Left cardiac atrium (tissue), 4 donors: ENCODE results near the gene R3HCC1L. TPM values are rescaled to one million over a fixed set of nuclear protein-coding genes. Genes with fewer than 3 reads are reported as not detected.

ENCODE experiments used
- ATAC-seq, 2 donors: fragments of 200-7000 bp; cut with Tn5 transposase; one replicate each; pipeline ENCODE4 v1.9.1; 2020; ENCODE audit warnings: mild to moderate bottlenecking in 2 of 2, moderate library complexity in 2 of 2
- DNase-seq: peaks from one replicate; pipeline ENCODE4 v3.0.0-alpha.2; 2020
- intact Hi-C, 2 donors: fragments of 100-400 bp; cut with DNase I; formaldehyde crosslinking; loops; one replicate each; pipeline versions ENCODE4 v1.14.1 to v1.15.1; 2022 to 2023
- long read RNA-seq: library from polyadenylated mRNA; unstranded; transcript quantifications from one replicate; pipeline ENCODE4 v2.0.0, GENCODE V29; 2021
- total RNA-seq, 2 donors: library from RNA; stranded (reverse); fragmentation: NEBNext Ultra II Directional; extraction: Animal tissue kit (Norgen Biotek cat#: 25700); gene quantifications; one replicate each; pipeline ENCODE4 v1.2.1, GENCODE V29; 2021
- donor health status: DM: no; HTN: yes; CAD: no.
- donor health status: DM: no; HTN: yes; CAD: no; lungs with severe emphysema.
- donor health status: DM: yes; HTN: yes; CAD: no.
- donor health status: Dilated cardiomyopathy.

Gene R3HCC1L
- total RNA-seq: 1 to 10 TPM; 6.4 to 6.6 TPM
- long read RNA-seq, partial matches to known transcripts: 0 of 7 reads
- long read RNA-seq, other reads (novel, unspliced or antisense): 6 of 7 reads

- intact Hi-C loops: loop anchor here in 1 of 2 donors (5.0 to 10.0 kb wide), 2 partner anchors 90 to 447 kb away; partner anchors contain the start of gene AVPI1
- peak; percentile 93 for DNase-seq
- ATAC-seq: peak; percentile 100
Observed at GRCh38 chr10:98134431-98135221, at the start of gene R3HCC1L. Gene R3HCC1L, plus strand, starts transcription at chr10:98134657. Its CDS starts 73,458 bp downstream, at chr10:98208115.

DNA sequence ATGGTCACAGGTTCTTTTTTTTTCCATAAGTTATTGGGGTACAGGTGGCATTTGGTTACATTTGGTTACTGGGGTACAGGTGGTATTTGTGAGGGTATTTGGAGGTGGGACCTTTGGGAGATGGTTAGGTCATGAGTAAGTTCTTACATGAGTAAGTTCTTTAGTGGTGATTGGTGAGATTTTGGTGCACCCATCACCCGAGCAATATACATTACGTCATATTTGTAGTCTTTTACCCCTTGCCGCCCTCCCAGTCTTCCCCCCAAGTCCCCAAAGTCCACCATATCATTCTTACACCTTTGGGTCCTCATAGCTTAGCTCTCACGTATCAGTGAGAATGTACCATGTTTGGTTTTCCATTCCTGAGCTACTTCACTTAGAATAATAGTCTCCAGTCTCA is 49.2 kb upstream of the R3HCC1L start:
- DNase-seq (no peak), ATAC-seq (no peak)
- intact Hi-C loops: no loop called here

DNA sequence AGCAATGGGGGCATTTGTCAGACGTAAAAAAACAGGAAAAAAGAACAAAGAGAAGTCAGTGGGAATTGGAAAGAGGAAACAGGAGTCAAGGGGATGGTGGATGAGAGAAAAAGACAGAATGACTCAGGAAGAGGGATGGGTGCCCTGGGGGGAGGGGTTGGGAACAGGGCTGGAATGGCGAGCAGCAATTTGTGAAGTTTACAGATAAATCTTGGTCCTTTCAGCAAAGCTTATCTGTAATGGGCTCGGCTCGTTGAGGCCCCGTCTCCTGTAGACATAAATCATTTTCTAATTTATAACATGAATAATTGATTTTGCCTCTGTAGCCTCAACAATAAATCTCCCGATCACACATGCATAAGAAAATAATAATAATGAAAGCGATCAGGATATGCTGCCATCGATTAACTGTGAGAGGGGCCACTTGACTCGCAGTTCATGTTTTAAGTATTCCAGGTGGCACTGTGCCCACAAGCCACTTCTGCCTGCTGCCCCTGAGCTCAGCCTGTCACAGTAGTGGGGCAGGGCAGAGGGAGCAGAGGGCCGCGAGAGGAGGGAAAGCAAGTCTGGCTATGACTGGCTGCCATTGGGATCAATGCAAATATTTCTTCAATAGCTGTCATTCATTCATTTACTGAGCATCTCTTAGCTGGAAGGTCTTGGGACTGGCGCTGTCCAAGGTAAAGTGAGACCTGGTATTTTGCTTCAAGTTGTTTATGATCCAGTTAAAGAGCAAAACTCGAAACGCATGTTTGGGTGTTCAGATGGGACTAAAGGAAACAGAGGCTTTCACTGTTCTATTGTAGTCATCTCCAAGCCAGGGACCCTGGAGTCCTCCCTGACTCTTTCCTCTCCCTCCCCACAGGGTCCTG is 47.4 kb upstream of the R3HCC1L start:
- DNase-seq (no peak), ATAC-seq (no peak)
- intact Hi-C loops: no loop called here

GRCh38 chr10:98088186-98088971 is 46.1 kb upstream of the R3HCC1L start:
- ATAC-seq (peak; percentile 84 to 90), DNase-seq (peak; percentile 34)
- intact Hi-C loops: no loop called here

DNA sequence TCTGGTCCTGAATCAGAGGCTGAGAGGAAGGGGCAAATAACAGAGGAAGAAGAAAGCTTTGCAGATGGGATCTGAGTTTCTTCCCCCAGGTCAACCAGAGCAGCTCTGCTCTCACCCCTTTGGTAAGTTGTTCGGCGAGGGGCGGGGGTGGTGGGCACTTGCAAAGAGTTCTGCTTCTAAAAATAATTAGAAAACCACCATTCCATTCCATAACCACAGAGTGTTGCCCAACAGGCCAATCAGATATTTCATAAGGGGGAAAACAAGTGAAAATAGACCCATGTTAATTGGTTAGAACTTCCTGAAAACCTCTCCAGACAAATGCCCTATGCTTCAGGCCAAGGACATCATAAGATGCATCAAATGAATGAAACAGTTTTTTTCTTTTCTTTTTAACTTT is 43.6 kb upstream of the R3HCC1L start:
- no peak for DNase-seq
- ATAC-seq: no peak
- intact Hi-C loops: no loop called here

GRCh38 chr10:98096316-98096715 is 38.1 kb upstream of the R3HCC1L start:
- intact Hi-C loops: no loop called here
- ATAC-seq (no peak), DNase-seq (no peak)

- intact Hi-C loops: no loop called here
- no peak for ATAC-seq
- DNase-seq: no peak
Observed at GRCh38 chr10:98096731-98097130, 37.7 kb upstream of the R3HCC1L start.

DNA sequence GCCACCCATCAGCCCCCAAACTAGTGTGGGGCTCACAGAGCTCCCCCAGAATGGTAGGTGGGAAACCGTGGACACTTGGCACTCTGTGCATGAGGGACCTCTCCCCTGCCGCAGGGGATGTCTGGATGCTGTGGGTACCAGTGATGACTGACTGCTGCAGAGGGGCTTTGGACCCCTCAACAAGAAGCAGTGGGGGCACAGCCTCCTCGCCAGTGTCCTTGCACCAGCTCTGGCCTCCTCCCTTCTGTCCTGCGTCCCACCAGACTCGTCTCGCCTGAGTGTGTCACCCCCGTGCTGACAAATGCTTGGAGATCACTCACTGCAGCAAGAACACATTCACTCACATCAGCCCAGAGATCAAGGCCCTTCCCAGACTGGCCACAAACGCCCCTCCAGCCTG is 37.3 kb upstream of the R3HCC1L start:
- DNase-seq (no peak), ATAC-seq (no peak)
- intact Hi-C loops: no loop called here

- DNase-seq (no peak), ATAC-seq (no peak)
- intact Hi-C loops: no loop called here
Observed at GRCh38 chr10:98097616-98098015, 36.8 kb upstream of the R3HCC1L start.

GRCh38 chr10:98098247-98098646 is 36.2 kb upstream of the R3HCC1L start:
- no peak for DNase-seq
- intact Hi-C loops: no loop called here
- no peak for ATAC-seq

- ATAC-seq (no peak), DNase-seq (no peak)
- intact Hi-C loops: no loop called here
Observed at GRCh38 chr10:98100476-98100875, 34.0 kb upstream of the R3HCC1L start.

DNA sequence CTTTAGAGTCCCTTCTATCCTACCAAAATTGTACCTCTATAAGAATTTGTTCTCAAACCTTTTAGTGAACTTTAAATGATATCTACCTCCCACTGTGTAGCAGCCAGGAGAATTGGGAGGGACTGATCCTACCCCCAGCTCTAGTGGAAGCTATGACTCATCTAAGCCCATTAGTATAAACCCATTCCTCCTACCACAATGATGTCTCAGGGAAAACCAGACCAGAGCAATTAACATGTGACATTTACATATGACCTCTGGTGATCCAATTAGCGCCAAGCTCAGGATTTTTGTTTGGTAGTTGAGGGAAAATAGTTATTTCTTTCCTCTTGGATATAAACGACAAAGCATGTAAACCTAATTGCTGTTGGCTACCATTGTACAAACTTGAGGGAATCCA is 33.1 kb upstream of the R3HCC1L start:
- no peak for ATAC-seq
- DNase-seq: no peak
- intact Hi-C loops: no loop called here

DNA sequence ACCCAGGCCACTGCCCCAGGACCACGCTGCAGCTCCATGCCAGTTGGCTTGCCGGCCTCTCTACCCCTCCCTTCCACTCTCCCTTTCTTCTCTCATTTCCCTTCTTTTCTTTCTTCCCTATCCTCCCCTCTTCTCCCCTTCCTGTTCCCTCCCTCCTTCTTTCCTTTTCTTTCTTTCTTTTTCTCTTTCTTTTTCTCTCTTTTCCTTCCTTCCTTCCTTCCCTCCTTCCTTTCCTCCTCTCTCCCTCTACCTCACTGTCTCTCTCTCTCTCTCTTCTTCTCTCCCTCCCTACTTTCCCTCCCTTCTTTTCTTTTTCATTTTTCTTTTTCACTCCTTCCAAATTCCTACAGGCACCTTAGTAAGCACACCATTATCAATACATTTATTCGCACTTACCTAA is 30.3 kb upstream of the R3HCC1L start:
- no peak for DNase-seq
- intact Hi-C loops: no loop called here
- no peak for ATAC-seq

DNA sequence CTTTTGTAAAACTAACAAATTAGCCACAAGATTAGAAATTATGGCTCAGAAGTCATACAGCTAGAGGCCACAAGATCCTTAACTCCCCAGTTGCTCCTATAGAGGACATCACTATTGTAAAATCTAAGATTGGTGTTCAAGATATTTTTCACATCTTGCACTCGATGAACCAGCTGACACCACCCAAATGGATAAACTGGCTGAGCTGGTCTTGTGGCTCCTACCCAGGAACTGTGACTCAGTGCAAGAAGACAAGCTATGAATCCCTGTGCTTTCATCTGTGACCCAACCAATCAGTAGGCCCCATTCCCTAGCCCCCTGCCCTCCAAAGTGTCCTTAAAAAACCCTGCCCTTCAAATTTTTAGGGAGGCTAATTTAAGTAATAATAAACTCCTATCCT is 27.9 kb upstream of the R3HCC1L start:
- intact Hi-C loops: no loop called here
- DNase-seq (no peak), ATAC-seq (no peak)

GRCh38 chr10:98107644-98108430 is 26.6 kb upstream of the R3HCC1L start:
- no peak for ATAC-seq
- no peak for DNase-seq
- intact Hi-C loops: no loop called here

- DNase-seq (no peak), ATAC-seq (no peak)
- intact Hi-C loops: no loop called here
Observed at GRCh38 chr10:98110356-98110755, 24.1 kb upstream of the R3HCC1L start.

GRCh38 chr10:98115031-98115787 is 19.2 kb upstream of the R3HCC1L start:
- intact Hi-C loops: no loop called here
- DNase-seq (no peak), ATAC-seq (no peak)

DNA sequence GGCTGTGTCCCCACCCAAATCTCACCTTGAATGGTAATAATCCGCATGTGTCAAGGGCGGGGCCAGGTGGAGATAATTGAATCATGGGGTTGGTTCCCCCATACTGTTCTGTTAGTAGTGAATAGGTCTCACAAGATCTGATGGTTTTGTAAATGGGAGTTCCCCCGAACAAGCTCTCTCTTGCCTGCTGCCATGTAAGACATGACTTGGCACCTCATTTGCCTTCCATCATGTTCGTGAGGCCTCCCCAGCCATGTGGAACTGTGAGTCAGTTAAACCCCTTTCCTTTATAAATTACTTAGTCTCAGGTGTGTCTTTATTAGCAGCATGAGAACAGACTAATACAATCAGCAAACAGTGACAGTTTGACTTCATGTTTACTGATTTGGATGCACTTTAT is 14.6 kb upstream of the R3HCC1L start:
- ATAC-seq (no peak), DNase-seq (no peak)
- intact Hi-C loops: no loop called here
